Ovary (tissue), 9 donors: ENCODE results near the gene LTBP2. TPM values are rescaled to one million over a fixed set of nuclear protein-coding genes. Genes with fewer than 3 reads are reported as not detected.
"Not testable (repeated sequence)": the region's sequence is repeated elsewhere in the genome, so short reads cannot be mapped to it uniquely, and the experiment has no call there.

ENCODE experiments used
- DNase-seq, 5 donors: peaks; one replicate each; pipeline ENCODE4 v3.0.0-alpha.2; 2019 to 2020
- H3K27ac ChIP-seq, 2 donors: fragments of 200-600 bp; one replicate each; pipeline versions ENCODE4 v1.5.1 to v1.8.0; 2019 to 2022
- H3K27me3 ChIP-seq: fragments of 200-600 bp; one replicate; pipeline ENCODE4 v1.8.0; 2022
- H3K36me3 ChIP-seq: fragments of 200-600 bp; sonication (generic); one replicate; pipeline ENCODE4 v1.5.1; 2019
- H3K4me1 ChIP-seq: one replicate; pipeline ENCODE4 v1.8.1; 2013; ENCODE audit warnings: mild to moderate bottlenecking, moderate library complexity; ENCODE audit not compliant: insufficient read depth
- H3K4me3 ChIP-seq: fragments of 200-600 bp; sonication (generic); one replicate; pipeline ENCODE4 v1.5.1; 2017
- H3K9me3 ChIP-seq, 2 donors: fragments of 200-600 bp in 1 of 2; sonication (generic) in 1 of 2; one replicate each; pipeline versions ENCODE4 v1.5.1 to v1.8.1; 2013 to 2019; ENCODE audit warnings: mild to moderate bottlenecking in 1 of 2, moderate library complexity in 1 of 2
- EP300 ChIP-seq: sonication (generic); formaldehyde crosslinking; IDR thresholded peaks from one replicate; pipeline ENCODE4 v1.6.1; 2017; ENCODE audit warnings: antibody characterized with exemption
- POLR2A ChIP-seq: fragments of 450-650 bp; IDR thresholded peaks from one replicate; pipeline ENCODE4 v1.6.1; 2017; ENCODE audit warnings: antibody characterized with exemption, mild to moderate bottlenecking, moderate library complexity
- WGBS, 3 donors: extraction: QIAGEN DNeasy Blood & Tissue Kit in 1 of 3; methylation state at CpG; one replicate each; pipeline versions ENCODE4 v1.1.5 to v1.1.7; 2013 to 2017; 5-methylcytosine and 5-hydroxymethylcytosine counted together
- intact Hi-C, 4 donors: fragments of 100-400 bp; cut with DNase I; formaldehyde crosslinking; loops; one replicate each; pipeline versions ENCODE4 v1.11.0 to v1.15.1; 2022 to 2023
- polyA plus RNA-seq, 2 donors: library from polyadenylated mRNA; stranded (reverse); fragments of 200-250 nt in 1 of 2; fragments of 350-450 nt in 1 of 2; fragmentation: Illumina TruSeq in 1 of 2; extraction: RNeasy Lipid Tissue Mini Kit (QIAGEN cat#74804) in 1 of 2; gene quantifications; one replicate each; pipeline ENCODE4 v1.2.3, GENCODE V29; 2013 to 2014
- total RNA-seq, 7 donors: library from RNA; depleted of rRNA in 2 of 7; stranded (reverse); fragments of >200 nt in 2 of 7; fragmentation: NEBNext Ultra II Directional in 3 of 7; extraction: Animal tissue kit (Norgen Biotek cat#: 25700) in 3 of 7; gene quantifications; one replicate each; pipeline versions ENCODE4 v1.1.0 to v1.2.4, GENCODE V29; 2016 to 2023
- TF ChIP-seq, protein P1 (sequence below), 3 donors: fragments of 450-650 bp in 2 of 3; fragments of 200-600 bp in 1 of 3; IDR thresholded peaks; one replicate each; pipeline versions ENCODE4 v1.5.1 to v1.8.0; 2016 to 2022; ENCODE audit warnings: antibody characterized with exemption in 3 of 3, mild to moderate bottlenecking in 1 of 3
- donor health status: DM: no; HTN: no; CAD: no; lungs with moderate emphysema.
- donor health status: DM: no; HTN: no; CAD: no.
- donor health status: Bipolar disorder and iron deficiency.
- donor health status: DM: yes; HTN: yes; CAD: no.
- donor health status: DM: no; HTN: no; CAD: no.
- donor health status: DM: yes; HTN: yes; CAD: no.

LTBP2 gene
- total and polyA plus RNA-seq, 9 donors = 31.4 to 85.0 (median 60.0) TPM

GRCh38 chr14:74538411-74539391 is 73.3 kb downstream of the LTBP2 start:
- no peaks in the 10 kb centered on the region for H3K27me3 ChIP-seq
- no peak overlapping the region for H3K27ac ChIP-seq
- TF ChIP-seq POLR2A = no peak
- TF ChIP-seq, protein P1, sequence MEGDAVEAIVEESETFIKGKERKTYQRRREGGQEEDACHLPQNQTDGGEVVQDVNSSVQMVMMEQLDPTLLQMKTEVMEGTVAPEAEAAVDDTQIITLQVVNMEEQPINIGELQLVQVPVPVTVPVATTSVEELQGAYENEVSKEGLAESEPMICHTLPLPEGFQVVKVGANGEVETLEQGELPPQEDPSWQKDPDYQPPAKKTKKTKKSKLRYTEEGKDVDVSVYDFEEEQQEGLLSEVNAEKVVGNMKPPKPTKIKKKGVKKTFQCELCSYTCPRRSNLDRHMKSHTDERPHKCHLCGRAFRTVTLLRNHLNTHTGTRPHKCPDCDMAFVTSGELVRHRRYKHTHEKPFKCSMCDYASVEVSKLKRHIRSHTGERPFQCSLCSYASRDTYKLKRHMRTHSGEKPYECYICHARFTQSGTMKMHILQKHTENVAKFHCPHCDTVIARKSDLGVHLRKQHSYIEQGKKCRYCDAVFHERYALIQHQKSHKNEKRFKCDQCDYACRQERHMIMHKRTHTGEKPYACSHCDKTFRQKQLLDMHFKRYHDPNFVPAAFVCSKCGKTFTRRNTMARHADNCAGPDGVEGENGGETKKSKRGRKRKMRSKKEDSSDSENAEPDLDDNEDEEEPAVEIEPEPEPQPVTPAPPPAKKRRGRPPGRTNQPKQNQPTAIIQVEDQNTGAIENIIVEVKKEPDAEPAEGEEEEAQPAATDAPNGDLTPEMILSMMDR (IDR thresholded peaks at IDR 0.05) = no peak
- no peak for TF ChIP-seq EP300
- H3K36me3 ChIP-seq = no peaks in the 10 kb centered on the region
- H3K4me3 ChIP-seq = no peak overlapping the region
- DNase-seq = peak in 1 of 5 donors; percentile 15
- no peaks in the 10 kb centered on the region for H3K9me3 ChIP-seq
- WGBS, 3 donors = 84 to 85% (median 84%) methylated on average over 11 of the region's 11 CpGs
- H3K4me1 ChIP-seq = no peaks in the 10 kb centered on the region
- intact Hi-C loops = no loop called here

DNA sequence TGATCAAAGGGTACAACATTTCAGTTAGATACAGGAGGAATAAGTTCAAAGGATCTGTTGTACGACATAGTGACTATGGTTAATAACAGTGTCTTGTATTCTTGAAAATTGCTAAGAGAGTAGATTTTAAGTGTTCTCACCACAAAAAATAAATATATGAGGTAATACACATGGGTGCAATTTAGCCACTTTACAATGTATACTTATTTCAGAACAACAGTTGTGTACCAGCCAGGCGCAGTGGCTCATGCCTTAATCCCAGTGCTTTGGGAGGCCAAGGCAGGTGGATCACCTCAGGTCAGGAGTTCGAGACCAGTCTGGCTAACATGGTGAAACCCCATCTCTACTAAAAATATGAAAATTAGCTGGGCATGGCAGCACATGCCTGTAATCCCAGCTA is 75.7 kb downstream of the LTBP2 start:
- H3K4me1 ChIP-seq, H3K4me3 ChIP-seq, H3K9me3 ChIP-seq, DNase-seq, H3K27ac ChIP-seq, H3K36me3 ChIP-seq, intact Hi-C loops, H3K27me3 ChIP-seq: not testable (repeated sequence)
- WGBS, 3 donors = 94 to 97% (median 94%) methylated on average over 3 of the region's 3 CpGs

- TF ChIP-seq POLR2A (no peak), EP300 (no peak)
- TF ChIP-seq, protein P1 (IDR thresholded peaks at IDR 0.05) = no peak
- 82 to 89% (median 84%) methylated on average over 10 of the region's 10 CpGs for WGBS, 3 donors
- H3K4me3 ChIP-seq = no peak overlapping the region
- H3K27me3 ChIP-seq = no peaks in the 10 kb centered on the region
- H3K9me3 ChIP-seq = no peaks in the 10 kb centered on the region
- no peaks in the 10 kb centered on the region for H3K36me3 ChIP-seq
- H3K4me1 ChIP-seq = no peaks in the 10 kb centered on the region
- no peak overlapping the region for H3K27ac ChIP-seq
- DNase-seq = no peak
- intact Hi-C loops = no loop called here
Measured at GRCh38 chr14:74535756-74536325, 76.2 kb downstream of the LTBP2 start.

- no peaks in the 10 kb centered on the region for H3K36me3 ChIP-seq
- no peaks in the 10 kb centered on the region for H3K27me3 ChIP-seq
- H3K4me3 ChIP-seq = no peak overlapping the region
- no peaks in the 10 kb centered on the region for H3K4me1 ChIP-seq
- no peak overlapping the region for H3K27ac ChIP-seq
- intact Hi-C loops = no loop called here
- DNase-seq = no peak
- H3K9me3 ChIP-seq = no peaks in the 10 kb centered on the region
- 82 to 89% (median 84%) methylated on average over 7 of the region's 7 CpGs for WGBS, 3 donors
- TF ChIP-seq POLR2A (no peak), EP300 (no peak)
- TF ChIP-seq, protein P1 (IDR thresholded peaks at IDR 0.05) = no peak
Measured at GRCh38 chr14:74533576-74533975, 78.5 kb downstream of the LTBP2 start.

DNA sequence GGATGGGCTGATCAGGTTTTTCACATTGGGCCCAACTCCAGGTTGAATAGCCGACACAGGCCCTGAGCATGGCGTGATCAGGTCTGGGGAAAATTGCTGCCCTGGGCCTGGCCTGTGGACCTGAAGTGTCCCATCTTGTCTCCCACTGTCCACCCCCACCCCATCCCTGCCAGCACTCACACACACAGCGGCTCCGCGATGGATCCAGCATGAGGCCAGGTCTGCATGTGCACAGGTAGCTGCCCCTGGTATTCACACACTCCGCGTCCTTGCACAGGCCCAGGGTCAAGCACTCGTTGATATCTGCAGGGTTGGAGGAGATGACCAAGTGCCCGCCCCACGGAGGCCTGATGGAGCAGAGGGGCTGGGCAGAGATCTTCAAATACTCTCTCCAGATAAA is 79.8 kb downstream of the LTBP2 start:
- no peaks in the 10 kb centered on the region for H3K4me1 ChIP-seq
- no peak for DNase-seq
- H3K36me3 ChIP-seq = no peaks in the 10 kb centered on the region
- H3K9me3 ChIP-seq = no peaks in the 10 kb centered on the region
- H3K4me3 ChIP-seq = no peak overlapping the region
- 90 to 93% (median 91%) methylated on average over 10 of the region's 10 CpGs for WGBS, 3 donors
- intact Hi-C loops = no loop called here
- H3K27ac ChIP-seq = no peak overlapping the region
- H3K27me3 ChIP-seq = no peaks in the 10 kb centered on the region
- TF ChIP-seq POLR2A = no peak
- no peak for TF ChIP-seq EP300
- TF ChIP-seq, protein P1 (IDR thresholded peaks at IDR 0.05) = no peak
